GM19043 (cell line): ENCODE results near the gene BOK.

Source experiments
- ATAC-seq: cut with Tn5 transposase; IDR thresholded peaks from one replicate; pipeline ENCODE4 v1.9.1; 2021; ENCODE audit warnings: low read depth; ENCODE audit not compliant: unreplicated experiment

BOK gene

GRCh38 chr2:241538838-241539615, 19.5 kb upstream of the BOK start:
- ATAC-seq: no peak

GRCh38 chr2:241539616-241540374, 18.8 kb upstream of the BOK start:
- ATAC-seq: no peak

GRCh38 chr2:241540401-241540770, 18.2 kb upstream of the BOK start:
- ATAC-seq: no peak

GRCh38 chr2:241540771-241541561, 17.6 kb upstream of the BOK start:
- ATAC-seq: no peak

GRCh38 chr2:241541564-241542277, 16.8 kb upstream of the BOK start:
- no peak for ATAC-seq

- no peak for ATAC-seq
Observed at GRCh38 chr2:241542278-241542605, 16.3 kb upstream of the BOK start.

- ATAC-seq: no peak
Observed at GRCh38 chr2:241545106-241545505, 13.4 kb upstream of the BOK start.

- no peak for ATAC-seq
Observed at GRCh38 chr2:241545523-241546473, 12.7 kb upstream of the BOK start.

- no peak for ATAC-seq
Observed at GRCh38 chr2:241546771-241547498, 11.6 kb upstream of the BOK start.

GRCh38 chr2:241547781-241548450, 10.6 kb upstream of the BOK start:
- ATAC-seq: no peak

- ATAC-seq: no peak
Observed at GRCh38 chr2:241548451-241548835, 10.1 kb upstream of the BOK start.

- ATAC-seq: no peak
Observed at GRCh38 chr2:241550616-241551580, 7.6 kb upstream of the BOK start.

GRCh38 chr2:241551599-241551997, 6.9 kb upstream of the BOK start:
- ATAC-seq: no peak

- ATAC-seq: no peak
Observed at GRCh38 chr2:241551998-241552737, 6.4 kb upstream of the BOK start.

- no peak for ATAC-seq
Observed at GRCh38 chr2:241553512-241553830, 5.1 kb upstream of the BOK start.

GRCh38 chr2:241553981-241554380, 4.6 kb upstream of the BOK start:
- no peak for ATAC-seq
